ENCODE data around the gene OR51B2.

DNA sequence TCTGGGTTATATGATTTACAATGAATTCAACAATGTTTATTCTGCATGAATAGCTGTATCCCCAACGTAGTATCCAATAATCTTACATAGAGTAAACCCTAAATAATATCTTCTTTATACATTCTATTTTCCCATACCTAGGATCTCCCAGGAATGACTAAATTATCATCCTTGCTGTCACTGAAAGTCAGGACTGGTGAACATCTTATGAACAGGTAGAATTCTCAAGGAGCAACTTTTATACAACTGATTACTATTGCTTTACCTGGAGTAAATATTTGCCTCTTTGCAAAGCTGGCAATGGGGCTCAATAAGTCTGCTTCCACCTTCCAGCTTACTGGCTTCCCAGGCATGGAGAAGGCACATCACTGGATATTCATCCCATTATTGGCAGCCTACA, 27.1 kb upstream of the OR51B2 start, which contains the start of gene OR51B6:
- TF ChIP-seq, protein P1, sequence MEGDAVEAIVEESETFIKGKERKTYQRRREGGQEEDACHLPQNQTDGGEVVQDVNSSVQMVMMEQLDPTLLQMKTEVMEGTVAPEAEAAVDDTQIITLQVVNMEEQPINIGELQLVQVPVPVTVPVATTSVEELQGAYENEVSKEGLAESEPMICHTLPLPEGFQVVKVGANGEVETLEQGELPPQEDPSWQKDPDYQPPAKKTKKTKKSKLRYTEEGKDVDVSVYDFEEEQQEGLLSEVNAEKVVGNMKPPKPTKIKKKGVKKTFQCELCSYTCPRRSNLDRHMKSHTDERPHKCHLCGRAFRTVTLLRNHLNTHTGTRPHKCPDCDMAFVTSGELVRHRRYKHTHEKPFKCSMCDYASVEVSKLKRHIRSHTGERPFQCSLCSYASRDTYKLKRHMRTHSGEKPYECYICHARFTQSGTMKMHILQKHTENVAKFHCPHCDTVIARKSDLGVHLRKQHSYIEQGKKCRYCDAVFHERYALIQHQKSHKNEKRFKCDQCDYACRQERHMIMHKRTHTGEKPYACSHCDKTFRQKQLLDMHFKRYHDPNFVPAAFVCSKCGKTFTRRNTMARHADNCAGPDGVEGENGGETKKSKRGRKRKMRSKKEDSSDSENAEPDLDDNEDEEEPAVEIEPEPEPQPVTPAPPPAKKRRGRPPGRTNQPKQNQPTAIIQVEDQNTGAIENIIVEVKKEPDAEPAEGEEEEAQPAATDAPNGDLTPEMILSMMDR (IDR thresholded peaks at IDR 0.05) = no peak
- no peak for TF ChIP-seq ZFX (IDR thresholded peaks at IDR 0.05; ENCODE audit: borderline replicate concordance)
